IPS-NIHi7 (cell line): ENCODE measurements around the gene ELK4.

Experiments used
- DNase-seq: peaks from one replicate; pipeline ENCODE4 v3.0.0; 2012; ENCODE audit warnings: mixed read lengths; ENCODE audit errors: extremely low spot score

The ELK4 gene

GRCh38 chr1:205631768-205632668 is at the start of gene ELK4:
Gene ELK4 (minus strand): TSS chr1:205632011. CDS start chr1:205623882, 8,129 bp downstream.
- DNase-seq, result peak; percentile 98

GRCh38 chr1:205681364-205681763 is 49.6 kb upstream of the ELK4 start:
- DNase-seq, result no peak

- DNase-seq, result peak; percentile 76
Measured at GRCh38 chr1:205680073-205680851, 48.5 kb upstream of the ELK4 start, which contains the start of gene SLC45A3. Gene SLC45A3 (minus strand): TSS chr1:205680509. CDS start chr1:205664656, 15,853 bp downstream.

GRCh38 chr1:205678286-205679111 is 46.7 kb upstream of the ELK4 start:
- no peak for DNase-seq

- DNase-seq, result no peak
Measured at GRCh38 chr1:205677167-205677566, 45.4 kb upstream of the ELK4 start.

- no peak for DNase-seq
Measured at GRCh38 chr1:205676597-205676996, 44.8 kb upstream of the ELK4 start.

- DNase-seq, result no peak
Measured at GRCh38 chr1:205676002-205676401, 44.2 kb upstream of the ELK4 start.

- DNase-seq, result no peak
Measured at GRCh38 chr1:205675247-205675646, 43.4 kb upstream of the ELK4 start.

- DNase-seq, result no peak
Measured at GRCh38 chr1:205672970-205673369, 41.2 kb upstream of the ELK4 start.

- DNase-seq, result no peak
Measured at GRCh38 chr1:205672395-205672889, 40.6 kb upstream of the ELK4 start.

- DNase-seq, result peak; percentile 55
Measured at GRCh38 chr1:205670611-205671430, 39.0 kb upstream of the ELK4 start.

- DNase-seq, result no peak
Measured at GRCh38 chr1:205670150-205670446, 38.3 kb upstream of the ELK4 start.

GRCh38 chr1:205669341-205670149 is 37.7 kb upstream of the ELK4 start:
- no peak for DNase-seq

- DNase-seq, result no peak
Measured at GRCh38 chr1:205668951-205669340, 37.1 kb upstream of the ELK4 start.

GRCh38 chr1:205667909-205668643 is 36.3 kb upstream of the ELK4 start:
- DNase-seq, result no peak

GRCh38 chr1:205666372-205667166 is 34.8 kb upstream of the ELK4 start:
- DNase-seq, result no peak

GRCh38 chr1:205665201-205666045 is 33.6 kb upstream of the ELK4 start:
- DNase-seq, result no peak
